Stimulated activated CD8-positive, alpha-beta memory T cell treated with anti-CD3 and anti-CD28 coated beads, Interleukin-4, amount 100 ng/mL, for 24 hours (primary cell): ENCODE measurements around the gene B4GALNT4.
A peak's percentile ranks its signal among the peaks of the same experiment; 100 is the strongest.
"Not testable (repeated sequence)": the region's sequence is repeated elsewhere in the genome, so short reads cannot be mapped to it uniquely, and the experiment has no call there.

Experiments used
- DNase-seq: peaks from one replicate; pipeline ENCODE4 v3.0.0-alpha.2; 2020; ENCODE audit warnings: low read depth

Gene B4GALNT4

GRCh38 chr11:408154-409007 is 39.1 kb downstream of the B4GALNT4 start:
- no peak for DNase-seq

- DNase-seq, result no peak
Measured at GRCh38 chr11:409008-409599, 39.8 kb downstream of the B4GALNT4 start.

GRCh38 chr11:409600-410483 is 40.5 kb downstream of the B4GALNT4 start:
- no peak for DNase-seq

DNA sequence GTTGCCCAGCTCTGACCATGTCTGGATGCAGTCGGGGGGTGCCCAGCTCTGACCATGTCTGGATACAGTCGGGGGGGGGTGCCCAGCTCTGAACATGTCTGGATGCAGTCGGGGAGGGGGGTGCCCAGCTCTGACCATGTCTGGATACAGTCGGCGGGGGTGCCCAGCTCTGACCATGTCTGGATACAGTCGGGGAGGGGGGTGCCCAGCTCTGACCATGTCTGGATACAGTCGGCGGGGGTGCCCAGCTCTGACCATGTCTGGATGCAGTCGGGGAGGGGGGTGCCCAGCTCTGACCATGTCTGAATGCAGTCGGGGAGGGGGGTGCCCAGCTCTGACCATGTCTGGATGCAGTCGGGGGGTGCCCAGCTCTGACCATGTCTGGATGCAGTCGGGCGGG is 41.4 kb downstream of the B4GALNT4 start:
- DNase-seq, result not testable (repeated sequence)

GRCh38 chr11:411520-411919 is 42.2 kb downstream of the B4GALNT4 start:
- not testable (repeated sequence) for DNase-seq

- no peak for DNase-seq
Measured at GRCh38 chr11:412641-413119, 43.4 kb downstream of the B4GALNT4 start.

DNA sequence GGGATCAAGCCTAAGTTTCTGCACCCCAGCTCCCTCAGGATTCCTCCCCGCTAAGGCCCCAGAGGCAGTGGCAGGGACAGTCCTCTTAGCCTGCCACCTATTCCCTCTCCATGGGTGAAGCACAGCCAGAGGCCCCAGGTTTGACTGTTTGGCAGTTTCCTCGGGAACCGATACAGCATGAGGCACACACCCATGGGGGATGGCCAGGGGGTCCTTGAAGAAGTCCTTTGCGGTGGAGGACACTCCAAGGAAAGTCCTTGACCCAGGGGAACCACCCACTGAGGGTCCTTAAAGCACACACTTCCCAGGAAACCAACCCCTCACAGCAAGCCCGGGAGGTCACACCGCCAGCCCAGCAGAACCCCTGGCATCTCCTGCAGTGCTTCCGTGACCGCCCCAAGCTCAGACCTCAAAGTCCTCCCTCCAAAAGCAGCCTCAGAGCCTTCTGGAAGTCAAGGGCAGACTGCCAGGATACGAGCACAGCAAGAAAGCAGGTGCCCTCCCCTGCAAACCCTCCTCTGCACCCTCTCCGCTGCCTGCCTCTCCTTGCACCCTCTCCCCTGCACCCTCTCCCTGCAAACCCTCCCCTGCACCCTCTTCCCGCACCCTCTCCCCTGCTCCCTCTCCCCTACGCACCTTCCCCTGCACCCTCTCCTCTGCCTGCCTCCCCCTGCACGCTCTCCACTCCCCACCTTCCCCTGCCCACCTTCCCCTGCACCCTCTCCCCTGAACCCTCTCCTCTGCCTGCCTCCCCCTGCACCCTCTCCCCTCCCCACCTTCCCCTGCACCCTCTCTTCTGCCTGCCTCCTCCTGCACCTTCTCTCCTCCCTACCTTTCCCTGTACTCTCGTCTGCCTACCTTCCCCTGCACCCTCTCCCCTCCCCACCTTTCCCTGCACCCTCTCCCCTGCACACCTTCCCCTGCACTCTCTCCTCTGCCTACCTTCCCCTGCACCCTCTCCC is 44.1 kb downstream of the B4GALNT4 start:
- DNase-seq, result no peak

DNA sequence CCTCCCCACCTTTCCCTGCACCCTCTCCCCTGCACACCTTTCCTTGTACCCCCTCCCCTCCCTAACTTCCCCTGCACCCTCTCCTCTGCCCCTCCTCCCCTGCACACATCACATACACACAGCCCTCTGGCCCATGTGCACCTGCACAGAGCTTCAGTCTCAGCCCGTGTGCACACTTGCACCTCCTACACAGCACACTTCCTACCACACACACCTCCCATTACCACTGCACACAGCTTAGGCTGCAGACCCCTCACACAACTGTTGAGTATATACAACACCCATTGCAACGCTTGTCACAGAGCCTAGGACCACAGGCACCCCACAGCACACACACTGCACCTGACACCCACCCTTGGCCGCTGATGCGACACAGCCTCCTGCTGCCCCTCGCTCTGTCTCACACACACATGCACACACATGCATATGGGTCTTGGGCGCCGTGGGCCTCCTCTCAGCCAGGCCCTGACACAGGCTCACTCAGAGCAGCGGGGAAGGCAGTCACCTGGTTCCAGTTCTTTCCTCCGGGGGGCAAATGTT is 45.1 kb downstream of the B4GALNT4 start:
- DNase-seq, result no peak

- DNase-seq, result no peak
Measured at GRCh38 chr11:415640-416041, 46.3 kb downstream of the B4GALNT4 start.

GRCh38 chr11:416051-416756 is 46.9 kb downstream of the B4GALNT4 start:
- DNase-seq, result no peak

DNA sequence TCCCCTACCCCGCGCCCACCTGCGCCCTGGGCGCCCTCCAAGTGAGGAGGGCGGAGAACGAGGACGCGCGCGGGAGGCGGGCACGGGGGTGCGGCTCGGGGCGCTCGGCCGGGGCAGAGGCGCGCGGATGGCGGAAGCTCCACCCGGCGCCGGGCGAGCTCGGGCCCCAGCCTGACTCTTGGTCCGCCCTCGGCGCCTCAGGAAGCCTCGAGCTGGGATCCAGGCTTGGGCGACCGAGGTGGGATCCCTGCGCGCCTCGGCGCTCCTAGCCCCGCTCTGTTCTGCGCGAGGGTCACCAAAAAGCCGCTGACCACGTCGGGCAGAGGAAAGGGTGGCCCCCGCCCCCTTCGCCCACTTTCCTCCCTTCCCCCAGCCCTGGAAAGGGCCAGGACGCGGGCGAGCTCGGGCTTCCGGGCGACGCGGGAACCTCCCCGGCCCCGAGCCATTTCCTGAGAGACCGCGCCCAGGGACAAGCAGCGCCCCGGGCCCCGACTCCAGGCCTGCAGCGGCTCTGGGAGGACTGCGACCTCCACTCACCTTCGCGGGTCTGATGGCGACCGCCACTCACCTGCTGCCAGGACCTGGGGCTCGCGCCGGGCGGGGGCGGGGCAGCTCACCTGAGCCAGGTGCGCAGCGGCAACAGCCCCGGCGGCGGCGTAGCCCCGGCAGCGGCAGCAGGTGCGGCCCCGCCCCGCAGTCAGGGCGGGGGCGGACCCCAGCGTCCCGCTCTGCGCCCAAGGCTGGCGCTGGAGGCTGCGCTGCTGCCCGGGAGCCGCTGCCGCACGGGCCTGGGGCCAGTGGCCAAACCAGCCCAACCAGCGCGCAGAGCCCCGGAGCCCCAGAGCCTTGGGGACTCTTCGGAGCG is 47.7 kb downstream of the B4GALNT4 start:
- peak; percentile 29 for DNase-seq

DNA sequence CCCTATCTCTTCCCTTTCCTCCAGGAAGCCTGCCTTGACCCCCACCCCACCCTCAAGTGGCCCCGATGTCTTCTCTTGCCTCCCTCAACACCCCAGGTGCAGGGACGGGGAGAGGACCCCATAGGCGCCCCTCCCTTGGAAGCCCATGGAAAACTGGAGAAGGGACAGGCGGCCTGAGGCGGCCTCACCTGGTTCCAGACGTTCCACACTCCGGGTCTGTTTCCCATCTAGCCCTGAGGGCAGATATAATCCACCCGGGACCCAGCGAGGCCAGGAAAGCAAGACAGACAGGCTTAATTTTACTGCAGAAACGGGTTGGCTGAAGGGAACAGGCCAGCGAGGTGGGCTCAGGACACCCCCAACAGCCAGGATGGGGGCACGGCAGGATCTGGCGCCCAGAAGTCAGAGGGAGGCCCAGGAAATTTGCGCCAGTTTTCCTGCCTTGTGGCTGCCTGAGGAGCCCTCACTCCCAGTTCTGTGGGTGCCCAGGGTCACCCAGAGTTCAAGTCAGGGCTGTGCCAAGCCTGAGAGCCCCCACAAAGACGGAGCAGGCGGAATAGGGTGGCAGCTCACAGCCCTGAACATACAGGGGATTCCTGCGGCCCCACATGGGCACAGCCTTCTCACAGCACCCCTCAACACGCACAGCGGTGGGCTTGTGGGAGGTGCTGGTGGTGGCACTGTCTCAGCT is 48.5 kb downstream of the B4GALNT4 start:
- DNase-seq, result no peak

GRCh38 chr11:418343-419247 is 49.3 kb downstream of the B4GALNT4 start:
- no peak for DNase-seq

- DNase-seq, result no peak
Measured at GRCh38 chr11:419248-420005, 50.1 kb downstream of the B4GALNT4 start.

DNA sequence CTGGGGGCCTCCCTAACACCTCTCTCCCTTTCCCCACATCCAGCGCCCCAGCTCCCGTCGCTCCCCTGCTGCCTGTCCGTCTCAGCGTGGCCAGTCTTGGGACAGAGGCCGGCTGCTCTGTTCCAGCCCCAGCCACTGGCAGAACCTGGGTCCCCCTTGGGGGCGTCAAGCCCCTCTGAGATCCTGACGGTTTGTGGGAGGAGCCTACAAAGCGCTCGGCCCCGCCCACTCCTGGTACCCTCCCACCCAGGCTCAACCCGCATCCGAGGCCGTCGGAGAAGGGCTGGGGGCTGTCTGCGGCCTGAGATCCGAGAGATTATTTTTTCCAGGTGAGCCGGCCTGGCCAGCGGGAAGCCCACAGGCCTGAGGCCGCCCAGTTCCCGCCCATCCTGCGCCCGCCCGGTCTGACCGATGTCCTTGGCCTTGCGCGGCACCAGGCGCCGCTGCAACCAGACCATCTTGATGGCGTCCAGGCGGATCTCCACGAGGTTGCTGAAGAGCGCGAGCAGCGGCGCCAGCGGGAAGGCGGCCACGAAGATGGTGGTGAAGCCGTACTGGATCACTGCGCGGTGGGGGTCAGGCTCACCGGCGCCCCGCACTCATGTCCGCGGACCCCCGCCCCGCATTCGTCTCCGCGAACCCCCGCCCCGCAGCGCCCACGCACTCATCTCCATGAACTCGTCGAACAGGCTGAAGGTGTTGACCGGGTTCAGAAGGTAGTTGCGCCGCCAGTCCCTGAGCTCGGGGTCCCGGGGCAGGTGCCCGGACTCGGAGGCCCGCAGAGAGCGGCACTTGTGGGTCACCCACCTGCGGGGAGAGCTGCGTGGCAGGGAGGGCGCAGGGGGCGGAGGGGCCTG is 51.0 kb downstream of the B4GALNT4 start:
- DNase-seq, result no peak

GRCh38 chr11:420911-421321 is 51.6 kb downstream of the B4GALNT4 start:
- no peak for DNase-seq
